WTC11 (cell line): ENCODE measurements around the gene ERMP1. TPM values are rescaled to one million over a fixed set of nuclear protein-coding genes. Genes with fewer than 3 reads are reported as not detected.

Experiments used
- ATAC-seq: fragments of 200-7000 bp; cut with Tn5 transposase; 2 replicates; pipeline ENCODE4 v1.10.0; 2021; ENCODE audit warnings: mild to moderate bottlenecking, moderate library complexity
- CTCF ChIA-PET: fragments of 300-600 bp; sonication (Branson Sonifier 250); formaldehyde crosslinking; loops from one replicate; lab custom pipeline; 2021; ENCODE audit warnings: antibody characterized with exemption; lab: Charles Lee
- POLR2A ChIA-PET: fragments of 350-600 bp; sonication (Branson Sonifier 250); formaldehyde crosslinking; loops from one replicate; lab custom pipeline; 2021; ENCODE audit warnings: antibody characterized with exemption; lab: Charles Lee
- DNase-seq: peaks from one replicate; pipeline ENCODE4 v3.0.0; 2021; ENCODE audit warnings: low spot score
- H3K27ac Mint-ChIP-seq: 2 replicates; pipeline ENCODE4 v1.8.0; 2021; ENCODE audit warnings: mixed read lengths
- H3K27me3 Mint-ChIP-seq: 2 replicates; pipeline ENCODE4 v1.8.0; 2021; ENCODE audit warnings: low read depth, mild to moderate bottlenecking, moderate library complexity, mixed read lengths
- H3K36me3 Mint-ChIP-seq: 2 replicates; pipeline ENCODE4 v1.8.0; 2021; ENCODE audit warnings: mixed read lengths
- H3K4me1 Mint-ChIP-seq: 2 replicates; pipeline ENCODE4 v1.8.0; 2022; ENCODE audit warnings: mixed read lengths
- H3K4me3 Mint-ChIP-seq: 2 replicates; pipeline ENCODE4 v1.8.0; 2021; ENCODE audit warnings: mild to moderate bottlenecking, moderate library complexity, mixed read lengths
- H3K9me3 Mint-ChIP-seq: 2 replicates; pipeline ENCODE4 v1.8.0; 2021; ENCODE audit warnings: mixed read lengths
- ARID4B ChIP-seq: sonication (generic); formaldehyde crosslinking; IDR thresholded peaks from 2 replicates; pipeline ENCODE4 v1.8.0; 2023; ENCODE audit warnings: missing genetic modification reagents, mild to moderate bottlenecking, borderline replicate concordance
- ATF6 ChIP-seq: sonication (generic); formaldehyde crosslinking; IDR thresholded peaks from 2 replicates; pipeline ENCODE4 v1.8.1; 2023; ENCODE audit warnings: mild to moderate bottlenecking, missing genetic modification reagents
- ESRRA ChIP-seq: sonication (generic); formaldehyde crosslinking; IDR thresholded peaks from 2 replicates; pipeline ENCODE4 v1.8.1; 2022; ENCODE audit warnings: mild to moderate bottlenecking, missing genetic modification reagents, borderline replicate concordance
- HMGA2 ChIP-seq: fragments of 250-450 bp; sonication (Bioruptor Pico); IDR thresholded peaks from 2 replicates; pipeline ENCODE4 v1.4.0; 2021; ENCODE audit warnings: mild to moderate bottlenecking, moderate library complexity
- HMGXB4 ChIP-seq: sonication (generic); formaldehyde crosslinking; IDR thresholded peaks from 2 replicates; pipeline ENCODE4 v1.8.1; 2023; ENCODE audit warnings: mild to moderate bottlenecking, moderate library complexity, missing genetic modification reagents
- RORB ChIP-seq: fragments of 250-450 bp; sonication (Bioruptor Pico); IDR thresholded peaks from 2 replicates; pipeline ENCODE4 v1.9.0; 2021; ENCODE audit warnings: mild to moderate bottlenecking
- TEAD4 ChIP-seq: sonication (generic); formaldehyde crosslinking; IDR thresholded peaks from 2 replicates; pipeline ENCODE4 v1.8.0; 2022; ENCODE audit warnings: mild to moderate bottlenecking, missing genetic modification reagents
- ZNF121 ChIP-seq: sonication (generic); formaldehyde crosslinking; IDR thresholded peaks from 2 replicates; pipeline ENCODE4 v1.8.0; 2023; ENCODE audit warnings: missing genetic modification reagents
- ZNF232 ChIP-seq: sonication (generic); formaldehyde crosslinking; IDR thresholded peaks from 2 replicates; pipeline ENCODE4 v1.8.0; 2022; ENCODE audit warnings: mild to moderate bottlenecking, missing genetic modification reagents
- total RNA-seq: library from RNA; stranded (reverse); gene quantifications from 3 replicates; pipeline ENCODE4 v1.2.3, GENCODE V29; 2021
- TF ChIP-seq, protein P1 (sequence below): sonication (generic); formaldehyde crosslinking; IDR thresholded peaks from 2 replicates; pipeline ENCODE4 v1.8.1; 2022; ENCODE audit warnings: low read depth, missing genetic modification reagents, borderline replicate concordance
- TF ChIP-seq, protein P2 (sequence below): sonication (generic); formaldehyde crosslinking; IDR thresholded peaks from 2 replicates; pipeline ENCODE4 v1.8.0; 2022; ENCODE audit warnings: mild to moderate bottlenecking, missing genetic modification reagents

ERMP1 gene
- total RNA-seq, 1 experiment from 2014 or later = 25.4 TPM

DNA sequence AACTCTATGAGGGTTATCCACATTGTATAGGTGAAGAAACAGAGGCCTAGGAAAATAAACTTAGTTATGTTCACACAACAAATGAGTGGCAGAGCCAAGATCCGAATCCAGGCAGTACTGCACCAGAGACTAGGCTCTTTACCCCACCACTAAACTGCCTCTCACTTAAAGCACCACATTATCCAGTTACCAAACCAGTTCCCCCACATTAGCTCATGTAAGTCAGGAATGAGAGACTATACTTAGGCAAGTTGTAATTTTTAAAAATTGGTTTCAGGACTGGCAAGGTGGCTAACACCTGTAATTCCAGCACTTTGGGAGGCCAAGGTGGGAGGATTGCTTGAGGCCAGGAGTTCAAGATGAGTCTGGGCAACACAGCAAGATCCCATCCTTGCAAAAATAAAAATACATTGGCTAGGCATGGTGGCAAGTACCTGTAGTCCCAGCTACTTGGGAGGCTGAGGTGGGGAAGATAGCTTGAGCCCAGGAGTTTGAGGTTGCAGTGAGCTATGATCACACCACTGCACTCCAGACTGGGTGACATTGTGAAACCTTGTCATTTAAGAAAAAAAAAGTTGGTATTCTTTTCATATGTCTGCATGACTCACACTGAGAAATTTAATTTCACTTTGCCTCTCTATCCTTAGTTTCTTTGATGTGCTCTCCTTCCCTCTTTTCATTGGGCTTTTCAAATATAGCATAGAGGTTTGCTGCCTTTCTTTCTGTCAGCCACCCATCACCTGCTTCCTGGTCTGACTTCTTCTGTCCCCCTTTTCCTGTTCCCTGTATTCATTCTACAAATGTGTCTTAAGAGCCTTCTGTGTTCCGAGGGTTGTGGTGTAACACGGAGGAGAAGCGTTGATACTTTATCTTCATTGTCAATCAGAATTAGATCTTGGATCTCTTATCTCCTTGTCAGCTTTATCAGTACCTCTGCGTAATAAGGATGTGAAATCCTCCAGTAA, 64.7 kb downstream of the ERMP1 start:
- POLR2A ChIA-PET = no interaction called here

GRCh38 chr9:5764130-5764868, 68.6 kb downstream of the ERMP1 start:
- Mint-ChIP-seq H3K36me3 (peaks cover 57% of the 10 kb centered on the region), H3K27ac (no peak overlapping the region), H3K4me1 (peaks cover 5% of the 10 kb centered on the region; the same call in 1 of the 2 replicates), H3K9me3 (no peaks in the 10 kb centered on the region), H3K27me3 (no peaks in the 10 kb centered on the region), H3K4me3 (no peak overlapping the region)
- DNase-seq (no peak), ATAC-seq (no peak)
- ChIA-PET CTCF (interaction anchor here (1.4 kb wide), 1 partner anchor 9 kb away, joined by 3 read pairs; no protein-coding TSS in a partner anchor), POLR2A (no interaction called here)
- TF ChIP-seq ARID4B (CRISPR knock-in tag) = no peak
- no peak for TF ChIP-seq ATF6 (CRISPR knock-in tag)
- TF ChIP-seq, protein P1, sequence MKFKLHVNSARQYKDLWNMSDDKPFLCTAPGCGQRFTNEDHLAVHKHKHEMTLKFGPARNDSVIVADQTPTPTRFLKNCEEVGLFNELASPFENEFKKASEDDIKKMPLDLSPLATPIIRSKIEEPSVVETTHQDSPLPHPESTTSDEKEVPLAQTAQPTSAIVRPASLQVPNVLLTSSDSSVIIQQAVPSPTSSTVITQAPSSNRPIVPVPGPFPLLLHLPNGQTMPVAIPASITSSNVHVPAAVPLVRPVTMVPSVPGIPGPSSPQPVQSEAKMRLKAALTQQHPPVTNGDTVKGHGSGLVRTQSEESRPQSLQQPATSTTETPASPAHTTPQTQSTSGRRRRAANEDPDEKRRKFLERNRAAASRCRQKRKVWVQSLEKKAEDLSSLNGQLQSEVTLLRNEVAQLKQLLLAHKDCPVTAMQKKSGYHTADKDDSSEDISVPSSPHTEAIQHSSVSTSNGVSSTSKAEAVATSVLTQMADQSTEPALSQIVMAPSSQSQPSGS = no peak
- TF ChIP-seq HMGA2 (CRISPR knock-in tag) = no peak
- no peak for TF ChIP-seq ZNF232 (CRISPR knock-in tag)
- TF ChIP-seq HMGXB4 (CRISPR knock-in tag) = no peak
- TF ChIP-seq RORB (CRISPR knock-in tag) = no peak
- TF ChIP-seq, protein P2, sequence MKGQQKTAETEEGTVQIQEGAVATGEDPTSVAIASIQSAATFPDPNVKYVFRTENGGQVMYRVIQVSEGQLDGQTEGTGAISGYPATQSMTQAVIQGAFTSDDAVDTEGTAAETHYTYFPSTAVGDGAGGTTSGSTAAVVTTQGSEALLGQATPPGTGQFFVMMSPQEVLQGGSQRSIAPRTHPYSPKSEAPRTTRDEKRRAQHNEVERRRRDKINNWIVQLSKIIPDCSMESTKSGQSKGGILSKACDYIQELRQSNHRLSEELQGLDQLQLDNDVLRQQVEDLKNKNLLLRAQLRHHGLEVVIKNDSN (CRISPR knock-in tag) = no peak
- no peak for TF ChIP-seq TEAD4 (CRISPR knock-in tag)

More for the DNA sequence above, 64.7 kb downstream of the ERMP1 start:
- TF ChIP-seq ESRRA (no peak), ZNF121 (0 out of 2 replicates have a peak, but pooled peaks have one; percentile 25)
- H3K4me1 Mint-ChIP-seq = no peaks in the 10 kb centered on the region
- no peaks in the 10 kb centered on the region for H3K9me3 Mint-ChIP-seq
- H3K27ac Mint-ChIP-seq = no peak overlapping the region
- H3K27me3 Mint-ChIP-seq = no peaks in the 10 kb centered on the region
- no peak for ATAC-seq
- CTCF ChIA-PET = interaction anchor here (0.5 kb wide), 1 partner anchor 19 kb away, joined by 3 read pairs; no protein-coding TSS in a partner anchor
- H3K36me3 Mint-ChIP-seq = peaks cover 54% of the 10 kb centered on the region
- DNase-seq = no peak
- no peak overlapping the region for H3K4me3 Mint-ChIP-seq
